ENCODE data around the gene SUGCT. TPM values are rescaled to one million over a fixed set of nuclear protein-coding genes. Genes with fewer than 3 reads are reported as not detected.

The SUGCT gene
- total RNA-seq, 1 experiment from 2014 or later, result 1.6 TPM

DNA sequence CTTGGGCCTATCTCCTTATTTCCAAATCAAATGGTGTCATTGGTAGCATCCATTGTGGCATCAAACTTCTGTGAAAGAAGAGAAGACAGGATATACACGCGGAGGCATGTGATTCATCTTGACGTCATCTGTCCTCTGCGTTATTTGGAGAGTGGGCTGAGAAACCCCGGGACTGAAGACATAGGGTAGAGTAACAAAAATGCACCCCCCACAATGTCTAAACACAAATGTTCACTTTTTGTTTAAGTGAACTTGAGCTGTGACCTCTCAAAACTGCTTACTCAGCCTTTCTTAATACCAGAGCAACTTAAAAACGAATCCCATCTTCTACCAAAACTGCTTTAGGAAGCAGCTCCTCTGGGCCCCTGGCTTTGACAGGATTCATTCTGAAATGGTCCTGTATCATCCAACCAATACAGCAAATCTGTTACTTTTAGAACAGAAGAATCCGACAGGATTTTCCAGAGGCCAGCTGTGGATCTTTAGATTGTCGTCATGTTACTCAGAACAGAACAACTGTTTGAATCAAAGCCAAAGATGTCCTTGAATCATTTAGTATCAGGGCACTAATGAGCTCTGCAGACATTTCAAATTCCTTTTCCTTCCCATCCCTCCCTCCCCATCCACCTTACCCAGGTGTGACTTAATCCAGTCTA is 438.1 kb downstream of the SUGCT start:
- Mint-ChIP-seq H3K9me3 (ENCODE audit: low read depth, unreplicated experiment) (no peaks in the 10 kb centered on the region), H3K36me3 (ENCODE audit: insufficient read depth, unreplicated experiment) (no peaks in the 10 kb centered on the region), H3K4me1 (ENCODE audit: low read depth, unreplicated experiment) (no peaks in the 10 kb centered on the region), H3K27ac (ENCODE audit: unreplicated experiment) (no peak overlapping the region), H3K4me3 (ENCODE audit: low read depth, unreplicated experiment) (no peak overlapping the region), H3K27me3 (ENCODE audit: unreplicated experiment) (no peaks in the 10 kb centered on the region)
- CTCF ChIA-PET, result interaction anchor here (0.7 kb wide), 1 partner anchor 42 kb away, joined by 8 read pairs; no protein-coding TSS in a partner anchor
- intact Hi-C loops (cut with micrococcal nuclease; ENCODE audit: unreplicated experiment), result no loop called here
- no TSS peak for BruUV-seq (replicated peaks)
- TF ChIP-seq, protein P1, sequence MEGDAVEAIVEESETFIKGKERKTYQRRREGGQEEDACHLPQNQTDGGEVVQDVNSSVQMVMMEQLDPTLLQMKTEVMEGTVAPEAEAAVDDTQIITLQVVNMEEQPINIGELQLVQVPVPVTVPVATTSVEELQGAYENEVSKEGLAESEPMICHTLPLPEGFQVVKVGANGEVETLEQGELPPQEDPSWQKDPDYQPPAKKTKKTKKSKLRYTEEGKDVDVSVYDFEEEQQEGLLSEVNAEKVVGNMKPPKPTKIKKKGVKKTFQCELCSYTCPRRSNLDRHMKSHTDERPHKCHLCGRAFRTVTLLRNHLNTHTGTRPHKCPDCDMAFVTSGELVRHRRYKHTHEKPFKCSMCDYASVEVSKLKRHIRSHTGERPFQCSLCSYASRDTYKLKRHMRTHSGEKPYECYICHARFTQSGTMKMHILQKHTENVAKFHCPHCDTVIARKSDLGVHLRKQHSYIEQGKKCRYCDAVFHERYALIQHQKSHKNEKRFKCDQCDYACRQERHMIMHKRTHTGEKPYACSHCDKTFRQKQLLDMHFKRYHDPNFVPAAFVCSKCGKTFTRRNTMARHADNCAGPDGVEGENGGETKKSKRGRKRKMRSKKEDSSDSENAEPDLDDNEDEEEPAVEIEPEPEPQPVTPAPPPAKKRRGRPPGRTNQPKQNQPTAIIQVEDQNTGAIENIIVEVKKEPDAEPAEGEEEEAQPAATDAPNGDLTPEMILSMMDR (IDR thresholded peaks at IDR 0.05; ENCODE audit: unreplicated experiment), result no peak
- no peak for DNase-seq

DNA sequence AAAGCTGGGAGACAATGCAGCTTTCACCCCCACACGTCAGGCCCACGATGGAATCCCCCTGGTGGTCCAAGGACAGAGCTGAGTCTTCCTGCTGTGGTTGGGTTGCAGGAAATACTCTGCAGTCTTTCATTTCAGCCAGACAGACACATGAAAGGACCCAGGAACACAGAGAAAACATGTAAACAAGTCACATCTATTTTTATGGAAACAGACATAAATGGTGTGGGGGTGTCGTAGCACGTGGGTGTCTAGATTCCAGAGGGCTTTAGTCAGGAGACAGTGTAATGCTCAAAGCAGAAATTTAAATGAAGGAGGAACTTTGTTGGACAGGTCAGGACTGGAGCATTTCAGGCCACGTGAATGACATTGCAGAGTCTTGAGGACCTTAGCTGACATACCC is 444.6 kb downstream of the SUGCT start:
- Mint-ChIP-seq H3K4me3 (ENCODE audit: low read depth, unreplicated experiment) (no peak overlapping the region), H3K4me1 (ENCODE audit: low read depth, unreplicated experiment) (no peaks in the 10 kb centered on the region), H3K27me3 (ENCODE audit: unreplicated experiment) (no peaks in the 10 kb centered on the region), H3K27ac (ENCODE audit: unreplicated experiment) (no peak overlapping the region), H3K9me3 (ENCODE audit: low read depth, unreplicated experiment) (no peaks in the 10 kb centered on the region), H3K36me3 (ENCODE audit: insufficient read depth, unreplicated experiment) (no peaks in the 10 kb centered on the region)
- DNase-seq, result no peak
- BruUV-seq (replicated peaks), result no TSS peak
- intact Hi-C loops (cut with micrococcal nuclease; ENCODE audit: unreplicated experiment), result no loop called here
- CTCF ChIA-PET, result interaction anchor here (0.6 kb wide), 1 partner anchor 103 kb away, joined by 3 read pairs; no protein-coding TSS in a partner anchor
- TF ChIP-seq, protein P1 (IDR thresholded peaks at IDR 0.05; ENCODE audit: unreplicated experiment), result no peak

DNA sequence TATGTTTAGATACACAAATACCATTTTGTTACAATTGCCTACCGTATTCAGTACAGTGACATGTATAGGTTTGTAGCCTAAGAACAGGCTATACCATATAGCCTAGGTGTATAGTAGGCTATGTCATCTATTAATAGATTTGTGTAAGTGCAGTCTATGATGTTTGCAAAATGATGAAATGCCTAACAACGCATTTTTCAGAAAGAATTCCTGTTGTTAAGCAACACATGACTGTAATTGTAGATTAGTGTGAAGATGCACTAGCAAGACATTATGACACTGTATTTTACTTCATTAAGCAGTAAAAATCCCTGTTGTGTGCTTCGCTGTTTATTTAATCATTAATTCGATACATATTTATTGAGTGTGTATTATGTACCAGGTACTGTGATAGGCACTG is 446.0 kb downstream of the SUGCT start:
- Mint-ChIP-seq H3K27ac (ENCODE audit: unreplicated experiment) (no peak overlapping the region), H3K9me3 (ENCODE audit: low read depth, unreplicated experiment) (no peaks in the 10 kb centered on the region), H3K4me1 (ENCODE audit: low read depth, unreplicated experiment) (no peaks in the 10 kb centered on the region), H3K27me3 (ENCODE audit: unreplicated experiment) (no peaks in the 10 kb centered on the region), H3K36me3 (ENCODE audit: insufficient read depth, unreplicated experiment) (no peaks in the 10 kb centered on the region), H3K4me3 (ENCODE audit: low read depth, unreplicated experiment) (no peak overlapping the region)
- CTCF ChIA-PET, result no interaction called here
- TF ChIP-seq, protein P1 (IDR thresholded peaks at IDR 0.05; ENCODE audit: unreplicated experiment), result no peak
- DNase-seq, result no peak
- intact Hi-C loops (cut with micrococcal nuclease; ENCODE audit: unreplicated experiment), result no loop called here
- no TSS peak for BruUV-seq (replicated peaks)

DNA sequence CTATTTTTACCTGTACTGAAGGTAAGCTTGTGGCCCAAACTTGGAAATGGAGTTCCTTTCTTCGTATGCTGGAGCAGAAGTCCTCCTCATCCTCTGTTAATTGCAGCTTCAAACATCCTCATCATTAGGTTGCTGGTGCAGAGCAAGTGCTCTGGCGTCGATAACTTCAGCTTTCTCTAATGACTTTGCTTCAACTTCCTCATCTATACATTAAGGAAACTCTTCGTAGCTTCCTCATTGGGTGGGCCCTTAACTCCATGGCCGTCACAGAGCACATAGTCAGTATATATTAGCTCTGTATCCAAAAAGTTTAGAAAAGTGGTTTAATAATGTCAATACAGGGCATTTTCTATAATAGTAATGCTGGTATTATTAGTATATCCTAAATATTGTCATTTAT is 447.7 kb downstream of the SUGCT start:
- H3K27ac Mint-ChIP-seq (ENCODE audit: unreplicated experiment), result no peak overlapping the region
- H3K36me3 Mint-ChIP-seq (ENCODE audit: insufficient read depth, unreplicated experiment), result no peaks in the 10 kb centered on the region
- H3K27me3 Mint-ChIP-seq (ENCODE audit: unreplicated experiment), result no peaks in the 10 kb centered on the region
- BruUV-seq (replicated peaks), result no TSS peak
- TF ChIP-seq, protein P1 (IDR thresholded peaks at IDR 0.05; ENCODE audit: unreplicated experiment), result no peak
- no peaks in the 10 kb centered on the region for H3K9me3 Mint-ChIP-seq (ENCODE audit: low read depth, unreplicated experiment)
- H3K4me3 Mint-ChIP-seq (ENCODE audit: low read depth, unreplicated experiment), result no peak overlapping the region
- DNase-seq, result no peak
- intact Hi-C loops (cut with micrococcal nuclease; ENCODE audit: unreplicated experiment), result no loop called here
- H3K4me1 Mint-ChIP-seq (ENCODE audit: low read depth, unreplicated experiment), result no peaks in the 10 kb centered on the region
- CTCF ChIA-PET, result no interaction called here

Measured in Calu3 (cell line).